Activated T-cell treated with anti-CD3 and anti-CD28 coated beads, Interleukin-2, amount 50 U/mL, for 4 hours (primary cell): ENCODE measurements around the gene EPM2A. TPM values are rescaled to one million over a fixed set of nuclear protein-coding genes. Genes with fewer than 3 reads are reported as not detected.
"Not testable (repeated sequence)": the region's sequence is repeated elsewhere in the genome, so short reads cannot be mapped to it uniquely, and the experiment has no call there.

ENCODE experiments used
- ATAC-seq, 2 donors: fragments of 200-7000 bp; cut with Tn5 transposase; one replicate each; pipeline ENCODE4 v1.10.0; 2021
- DNase-seq: peaks from one replicate; pipeline ENCODE4 v3.0.0-alpha.2; 2020
- H3K27me3 Mint-ChIP-seq: one replicate; pipeline ENCODE4 v1.8.0; 2021; ENCODE audit warnings: low read depth, mixed read lengths
- H3K36me3 Mint-ChIP-seq: one replicate; pipeline ENCODE4 v1.8.0; 2022; ENCODE audit warnings: mixed read lengths; ENCODE audit not compliant: insufficient read depth
- H3K4me1 Mint-ChIP-seq: one replicate; pipeline ENCODE4 v1.8.0; 2021; ENCODE audit warnings: low read depth, mixed read lengths
- H3K4me3 Mint-ChIP-seq: one replicate; pipeline ENCODE4 v1.8.0; 2021; ENCODE audit warnings: mild to moderate bottlenecking, moderate library complexity, mixed read lengths
- H3K9me3 Mint-ChIP-seq: one replicate; pipeline ENCODE4 v1.8.0; 2021; ENCODE audit warnings: mixed read lengths
- total RNA-seq, 3 donors: library from RNA; stranded (reverse); gene quantifications; one replicate each; pipeline ENCODE4 v1.2.1, GENCODE V29; 2021

Gene EPM2A
- total RNA-seq, 3 donors from 2014 or later = 6.5 to 7.1 (median 6.7) TPM

DNA sequence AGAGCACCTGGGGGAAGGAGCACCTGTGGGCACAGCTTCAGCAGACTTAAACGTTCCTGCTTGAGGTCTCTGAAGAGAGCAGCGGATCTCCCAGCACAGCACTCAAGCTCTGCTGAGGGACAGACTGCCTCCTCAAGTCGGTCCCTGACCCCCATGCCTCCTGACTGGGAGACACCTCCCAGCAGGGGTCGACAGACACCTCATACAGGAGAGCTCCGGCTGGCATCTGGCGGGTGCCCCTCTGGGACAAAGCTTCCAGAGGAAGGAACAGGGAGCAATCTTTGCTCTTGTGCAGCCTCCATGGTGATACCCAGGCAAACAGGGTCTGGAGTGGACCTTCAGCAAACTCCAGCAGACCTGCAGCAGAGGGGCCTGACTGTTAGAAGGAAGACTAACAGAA, 7.2 kb upstream of the EPM2A start:
- not testable (repeated sequence) for ATAC-seq, H3K36me3 Mint-ChIP-seq, H3K27me3 Mint-ChIP-seq, H3K4me3 Mint-ChIP-seq, DNase-seq, H3K4me1 Mint-ChIP-seq, H3K9me3 Mint-ChIP-seq

DNA sequence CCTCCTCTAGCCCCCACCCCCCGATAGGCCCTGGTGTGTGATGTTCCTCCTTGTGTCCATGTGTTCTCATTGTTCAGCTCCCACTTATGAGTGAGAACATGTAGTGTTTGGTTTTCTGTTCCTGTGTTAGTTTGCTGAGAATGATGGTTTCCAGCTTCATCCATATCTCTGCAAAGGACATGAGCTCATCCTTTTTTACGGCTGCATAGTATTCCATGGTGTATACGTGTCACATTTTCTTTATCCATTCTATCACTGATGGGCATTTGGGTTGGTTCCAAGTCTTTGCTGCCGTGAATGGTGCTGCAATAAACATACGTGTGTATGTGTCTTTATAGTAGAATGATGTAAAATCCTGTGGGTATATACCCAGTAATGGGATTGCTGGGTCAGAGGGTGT, 4.4 kb upstream of the EPM2A start:
- H3K27me3 Mint-ChIP-seq, H3K4me3 Mint-ChIP-seq, DNase-seq, H3K4me1 Mint-ChIP-seq, ATAC-seq, H3K36me3 Mint-ChIP-seq, H3K9me3 Mint-ChIP-seq: not testable (repeated sequence)

- Mint-ChIP-seq H3K27me3 (no peaks in the 10 kb centered on the region), H3K9me3 (no peaks in the 10 kb centered on the region), H3K4me1 (peaks cover 14% of the 10 kb centered on the region), H3K4me3 (no peak overlapping the region), H3K36me3 (no peaks in the 10 kb centered on the region)
- DNase-seq = no peak
- no peak for ATAC-seq
Measured at GRCh38 chr6:145738265-145738664, 2.9 kb upstream of the EPM2A start.

- Mint-ChIP-seq H3K9me3 (no peaks in the 10 kb centered on the region), H3K27me3 (no peaks in the 10 kb centered on the region), H3K4me3 (peak overlapping the region; percentile 90), H3K36me3 (no peaks in the 10 kb centered on the region), H3K4me1 (peaks cover 14% of the 10 kb centered on the region)
- DNase-seq (no peak), ATAC-seq (no peak)
Measured at GRCh38 chr6:145736661-145737144, 1.4 kb upstream of the EPM2A start.

GRCh38 chr6:145734486-145735355, 599 bp downstream of the EPM2A start:
- DNase-seq (peak; percentile 72), ATAC-seq (peak; percentile 81 to 83)
- Mint-ChIP-seq H3K27me3 (no peaks in the 10 kb centered on the region), H3K4me3 (peak overlapping the region; percentile 94), H3K9me3 (peaks cover 6% of the 10 kb centered on the region), H3K4me1 (peaks cover 21% of the 10 kb centered on the region), H3K36me3 (peaks cover 5% of the 10 kb centered on the region)

GRCh38 chr6:145733810-145734209, 1.5 kb downstream of the EPM2A start:
- H3K9me3 Mint-ChIP-seq = peaks cover 10% of the 10 kb centered on the region
- DNase-seq = no peak
- peaks cover 8% of the 10 kb centered on the region for H3K36me3 Mint-ChIP-seq
- H3K27me3 Mint-ChIP-seq = no peaks in the 10 kb centered on the region
- ATAC-seq = no peak
- H3K4me3 Mint-ChIP-seq = peak overlapping the region; percentile 94
- peaks cover 21% of the 10 kb centered on the region for H3K4me1 Mint-ChIP-seq

DNA sequence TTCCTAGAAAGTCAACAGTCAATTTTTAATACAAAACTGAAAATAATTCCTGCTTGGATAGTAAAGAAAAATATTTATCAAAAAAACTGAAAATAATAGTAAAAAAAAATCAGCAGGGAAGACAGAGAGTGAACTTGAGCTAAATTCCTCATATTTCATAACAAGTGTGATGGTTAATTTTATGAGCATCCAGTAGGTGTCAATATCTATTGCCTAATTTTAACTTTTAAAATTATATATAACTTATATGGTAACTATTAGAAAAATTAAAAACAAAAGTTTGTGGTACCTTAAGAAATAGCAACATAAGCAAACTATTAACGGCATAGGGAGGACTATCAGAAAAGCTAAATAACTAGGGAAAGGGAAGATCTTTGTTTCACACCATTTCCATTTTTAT, 2.1 kb downstream of the EPM2A start:
- Mint-ChIP-seq H3K4me3 (no peak overlapping the region), H3K27me3 (no peaks in the 10 kb centered on the region), H3K36me3 (peaks cover 8% of the 10 kb centered on the region), H3K9me3 (peaks cover 10% of the 10 kb centered on the region), H3K4me1 (peaks cover 21% of the 10 kb centered on the region)
- ATAC-seq = no peak
- DNase-seq = no peak

GRCh38 chr6:145731447-145731846, 3.9 kb downstream of the EPM2A start:
- no peak overlapping the region for H3K4me3 Mint-ChIP-seq
- DNase-seq (no peak), ATAC-seq (no peak)
- no peaks in the 10 kb centered on the region for H3K27me3 Mint-ChIP-seq
- peaks cover 10% of the 10 kb centered on the region for H3K9me3 Mint-ChIP-seq
- peaks cover 17% of the 10 kb centered on the region for H3K4me1 Mint-ChIP-seq
- peaks cover 8% of the 10 kb centered on the region for H3K36me3 Mint-ChIP-seq

DNA sequence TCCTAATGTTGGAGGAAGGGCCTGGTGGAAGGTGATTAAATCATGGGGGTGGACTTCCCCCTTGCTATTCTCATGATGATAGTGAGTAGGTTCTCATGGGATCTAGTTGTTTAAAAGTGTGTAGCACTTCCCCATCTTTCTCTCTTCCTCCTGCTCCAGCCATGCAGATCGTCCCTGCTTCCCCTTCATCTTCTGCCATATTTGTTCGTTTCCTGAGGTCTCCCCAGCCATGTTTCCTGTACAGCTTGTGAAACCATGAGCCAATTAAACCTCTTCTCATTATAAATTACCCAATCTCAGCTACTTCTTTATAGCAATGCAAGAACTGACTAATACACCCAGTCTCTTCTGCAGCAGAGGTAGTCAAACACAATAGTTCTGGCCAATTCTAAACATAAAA, 5.4 kb downstream of the EPM2A start:
- Mint-ChIP-seq H3K4me1 (peaks cover 15% of the 10 kb centered on the region), H3K4me3 (no peak overlapping the region), H3K27me3 (no peaks in the 10 kb centered on the region), H3K9me3 (peaks cover 10% of the 10 kb centered on the region), H3K36me3 (peaks cover 8% of the 10 kb centered on the region)
- DNase-seq (no peak), ATAC-seq (no peak)

- ATAC-seq (no peak), DNase-seq (no peak)
- peaks cover 10% of the 10 kb centered on the region for H3K4me1 Mint-ChIP-seq
- H3K4me3 Mint-ChIP-seq = no peak overlapping the region
- peaks cover 17% of the 10 kb centered on the region for H3K9me3 Mint-ChIP-seq
- H3K36me3 Mint-ChIP-seq = peaks cover 8% of the 10 kb centered on the region
- no peaks in the 10 kb centered on the region for H3K27me3 Mint-ChIP-seq
Measured at GRCh38 chr6:145728444-145729385, 6.6 kb downstream of the EPM2A start.

GRCh38 chr6:145727817-145728388, 7.4 kb downstream of the EPM2A start:
- H3K27me3 Mint-ChIP-seq = no peaks in the 10 kb centered on the region
- peaks cover 8% of the 10 kb centered on the region for H3K36me3 Mint-ChIP-seq
- H3K4me3 Mint-ChIP-seq = no peak overlapping the region
- no peak for ATAC-seq
- H3K9me3 Mint-ChIP-seq = peaks cover 24% of the 10 kb centered on the region
- peaks cover 9% of the 10 kb centered on the region for H3K4me1 Mint-ChIP-seq
- DNase-seq = no peak

DNA sequence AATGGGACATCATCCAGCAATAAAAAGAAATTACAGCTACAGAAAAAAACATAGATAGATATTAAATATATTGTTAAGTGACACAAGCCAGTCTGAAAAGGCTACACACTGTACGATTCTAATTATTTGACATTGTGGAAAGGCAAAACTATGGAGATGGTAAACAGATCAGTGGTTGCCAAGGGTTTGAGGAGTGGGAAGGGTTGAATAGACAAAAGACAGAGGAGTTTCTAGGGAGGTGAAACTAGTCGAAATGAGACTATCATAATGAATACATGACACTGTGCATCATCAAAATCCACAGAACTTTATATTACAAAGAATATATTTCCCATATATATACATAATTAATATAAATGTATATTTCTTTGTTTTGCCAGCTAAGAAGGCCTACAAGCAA, 9.8 kb downstream of the EPM2A start:
- ATAC-seq = no peak
- peaks cover 28% of the 10 kb centered on the region for H3K9me3 Mint-ChIP-seq
- H3K4me1 Mint-ChIP-seq = peaks cover 2% of the 10 kb centered on the region
- DNase-seq = no peak
- peaks cover 11% of the 10 kb centered on the region for H3K36me3 Mint-ChIP-seq
- H3K27me3 Mint-ChIP-seq = no peaks in the 10 kb centered on the region
- no peak overlapping the region for H3K4me3 Mint-ChIP-seq

- no peak for DNase-seq
- Mint-ChIP-seq H3K9me3 (peaks cover 19% of the 10 kb centered on the region), H3K4me1 (peaks cover 2% of the 10 kb centered on the region), H3K36me3 (peaks cover 3% of the 10 kb centered on the region), H3K27me3 (no peaks in the 10 kb centered on the region), H3K4me3 (no peak overlapping the region)
- ATAC-seq = no peak
Measured at GRCh38 chr6:145723646-145724045, 11.7 kb downstream of the EPM2A start.

GRCh38 chr6:145722190-145722589, 13.1 kb downstream of the EPM2A start:
- peaks cover 3% of the 10 kb centered on the region for H3K36me3 Mint-ChIP-seq
- peaks cover 2% of the 10 kb centered on the region for H3K4me1 Mint-ChIP-seq
- peaks cover 19% of the 10 kb centered on the region for H3K9me3 Mint-ChIP-seq
- H3K4me3 Mint-ChIP-seq = no peak overlapping the region
- ATAC-seq (no peak), DNase-seq (no peak)
- no peaks in the 10 kb centered on the region for H3K27me3 Mint-ChIP-seq
